Vagina (tissue), 2 donors: ENCODE data around the gene BRICD5.

Source experiments
- POLR2AphosphoS5 ChIP-seq, 2 donors: sonication (generic); formaldehyde crosslinking; IDR thresholded peaks; one replicate each; pipeline ENCODE4 v1.9.0; 2017; ENCODE audit warnings: antibody characterized with exemption in 2 of 2, mild to moderate bottlenecking in 2 of 2, low read depth in 1 of 2; ENCODE audit not compliant: insufficient read depth in 1 of 2
- TF ChIP-seq, protein P1 (sequence below), 3 experiments: fragments of 450-650 bp in 2 of 3; fragments of 200-600 bp in 1 of 3; sonication (generic) in 1 of 3; IDR thresholded peaks; one replicate each; pipeline ENCODE4 v1.5.1; 2017 to 2019; ENCODE audit warnings: antibody characterized with exemption in 3 of 3, mild to moderate bottlenecking in 2 of 3, moderate library complexity in 2 of 3

- TF ChIP-seq, protein P1, sequence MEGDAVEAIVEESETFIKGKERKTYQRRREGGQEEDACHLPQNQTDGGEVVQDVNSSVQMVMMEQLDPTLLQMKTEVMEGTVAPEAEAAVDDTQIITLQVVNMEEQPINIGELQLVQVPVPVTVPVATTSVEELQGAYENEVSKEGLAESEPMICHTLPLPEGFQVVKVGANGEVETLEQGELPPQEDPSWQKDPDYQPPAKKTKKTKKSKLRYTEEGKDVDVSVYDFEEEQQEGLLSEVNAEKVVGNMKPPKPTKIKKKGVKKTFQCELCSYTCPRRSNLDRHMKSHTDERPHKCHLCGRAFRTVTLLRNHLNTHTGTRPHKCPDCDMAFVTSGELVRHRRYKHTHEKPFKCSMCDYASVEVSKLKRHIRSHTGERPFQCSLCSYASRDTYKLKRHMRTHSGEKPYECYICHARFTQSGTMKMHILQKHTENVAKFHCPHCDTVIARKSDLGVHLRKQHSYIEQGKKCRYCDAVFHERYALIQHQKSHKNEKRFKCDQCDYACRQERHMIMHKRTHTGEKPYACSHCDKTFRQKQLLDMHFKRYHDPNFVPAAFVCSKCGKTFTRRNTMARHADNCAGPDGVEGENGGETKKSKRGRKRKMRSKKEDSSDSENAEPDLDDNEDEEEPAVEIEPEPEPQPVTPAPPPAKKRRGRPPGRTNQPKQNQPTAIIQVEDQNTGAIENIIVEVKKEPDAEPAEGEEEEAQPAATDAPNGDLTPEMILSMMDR (IDR thresholded peaks at IDR 0.05), result no peak
- no peak for TF ChIP-seq POLR2AphosphoS5 (IDR thresholded peaks at IDR 0.05; ENCODE audit: insufficient read depth in 1 of 2, low read depth in 1 of 2)
Measured at GRCh38 chr16:2209258-2210008, 1.2 kb downstream of the BRICD5 start.
